SK-N-MC (cell line): Measurements from ENCODE around the gene LRIG1.

Experiments
- DNase-seq: peaks from one replicate; pipeline ENCODE4 v3.0.0-alpha.2; 2011; ENCODE audit warnings: low read depth, low spot score
- H3K27ac ChIP-seq: fragments of 200-600 bp; sonication (generic); 2 replicates; pipeline ENCODE4 v1.5.1; 2016; ENCODE audit warnings: mixed run types
- H3K36me3 ChIP-seq: fragments of 200-600 bp; sonication (generic); 2 replicates; pipeline ENCODE4 v1.6.1; 2017; ENCODE audit warnings: antibody characterized with exemption, low read length, mixed read lengths; ENCODE audit not compliant: insufficient read depth
- H3K4me3 ChIP-seq: fragments of 200-600 bp; sonication (generic); 2 replicates; pipeline ENCODE4 v1.5.1; 2016
- H3K9ac ChIP-seq: fragments of 200-600 bp; sonication (generic); 2 replicates; pipeline ENCODE4 v1.8.0; 2017; ENCODE audit warnings: mixed run types, mixed read lengths; ENCODE audit not compliant: insufficient read length
- H3K9me3 ChIP-seq: fragments of 200-600 bp; sonication (generic); 2 replicates; pipeline ENCODE4 v1.6.1; 2017; ENCODE audit warnings: low read depth, mild to moderate bottlenecking, antibody characterized with exemption, low read length, moderate library complexity, mixed read lengths
- EZH2 ChIP-seq: fragments of 200-600 bp; sonication (generic); IDR thresholded peaks from one replicate; pipeline ENCODE4 v1.6.1; 2017; ENCODE audit warnings: antibody characterized with exemption
- FOXP2 ChIP-seq: optimal IDR thresholded peaks from 2 replicates; pipeline ENCODE3; 2011; ENCODE audit warnings: mild to moderate bottlenecking, moderate library complexity; ENCODE audit not compliant: insufficient read depth; ENCODE audit errors: extremely low read length, control extremely low read depth
- POLR2AphosphoS5 ChIP-seq: IDR thresholded peaks from 2 replicates; pipeline ENCODE4 v1.6.1; 2012; ENCODE audit warnings: mild to moderate bottlenecking, low read depth, low read length, borderline replicate concordance

The LRIG1 gene

GRCh38 chr3:66386925-66387650, 113.7 kb downstream of the LRIG1 start:
- H3K9ac ChIP-seq = no peak overlapping the region
- H3K4me3 ChIP-seq = no peak overlapping the region
- no peak for TF ChIP-seq FOXP2
- TF ChIP-seq POLR2AphosphoS5 = no peak
- no peak for TF ChIP-seq EZH2
- H3K27ac ChIP-seq = no peak overlapping the region
- DNase-seq = no peak
- H3K36me3 ChIP-seq = peaks cover 31% of the 10 kb centered on the region; the same call in 1 of the 2 replicates
- no peaks in the 10 kb centered on the region for H3K9me3 ChIP-seq

- DNase-seq = no peak
- no peak overlapping the region for H3K27ac ChIP-seq
- H3K4me3 ChIP-seq = no peak overlapping the region
- no peak overlapping the region for H3K9ac ChIP-seq
- no peaks in the 10 kb centered on the region for H3K9me3 ChIP-seq
- peaks cover 35% of the 10 kb centered on the region; the same call in 1 of the 2 replicates for H3K36me3 ChIP-seq
- no peak for TF ChIP-seq FOXP2
- no peak for TF ChIP-seq EZH2
- no peak for TF ChIP-seq POLR2AphosphoS5
These were observed 114.6 kb downstream of the LRIG1 start for GRCh38 chr3:66386011-66386924.

GRCh38 chr3:66385066-66385465, 115.8 kb downstream of the LRIG1 start:
- H3K9me3 ChIP-seq = no peaks in the 10 kb centered on the region
- TF ChIP-seq EZH2 = no peak
- no peak for TF ChIP-seq FOXP2
- no peak for TF ChIP-seq POLR2AphosphoS5
- H3K4me3 ChIP-seq = no peak overlapping the region
- H3K27ac ChIP-seq = no peak overlapping the region
- no peak for DNase-seq
- H3K36me3 ChIP-seq = peaks cover 35% of the 10 kb centered on the region; the same call in 1 of the 2 replicates
- no peak overlapping the region for H3K9ac ChIP-seq

GRCh38 chr3:66383998-66384745, 116.7 kb downstream of the LRIG1 start:
- Histone ChIP-seq H3K4me3 (no peak overlapping the region), H3K9me3 (no peaks in the 10 kb centered on the region), H3K27ac (no peak overlapping the region), H3K36me3 (peaks cover 39% of the 10 kb centered on the region; the same call in 1 of the 2 replicates), H3K9ac (no peak overlapping the region)
- no peak for TF ChIP-seq FOXP2
- TF ChIP-seq EZH2 = no peak
- TF ChIP-seq POLR2AphosphoS5 = no peak
- no peak for DNase-seq

- Histone ChIP-seq H3K27ac (no peak overlapping the region), H3K4me3 (no peak overlapping the region), H3K36me3 (peaks cover 42% of the 10 kb centered on the region; the same call in 1 of the 2 replicates), H3K9ac (no peak overlapping the region), H3K9me3 (no peaks in the 10 kb centered on the region)
- TF ChIP-seq FOXP2 (no peak), POLR2AphosphoS5 (no peak), EZH2 (no peak)
- no peak for DNase-seq
These were observed 117.8 kb downstream of the LRIG1 start for GRCh38 chr3:66383023-66383422.

GRCh38 chr3:66382142-66382541, 118.7 kb downstream of the LRIG1 start:
- no peak for TF ChIP-seq EZH2
- no peak for TF ChIP-seq FOXP2
- TF ChIP-seq POLR2AphosphoS5 = no peak
- Histone ChIP-seq H3K4me3 (no peak overlapping the region), H3K36me3 (peaks cover 43% of the 10 kb centered on the region; the same call in 1 of the 2 replicates), H3K9me3 (no peaks in the 10 kb centered on the region), H3K27ac (no peak overlapping the region), H3K9ac (no peak overlapping the region)
- DNase-seq = no peak

- no peak overlapping the region for H3K4me3 ChIP-seq
- no peak overlapping the region for H3K27ac ChIP-seq
- peaks cover 39% of the 10 kb centered on the region; the same call in 1 of the 2 replicates for H3K36me3 ChIP-seq
- TF ChIP-seq POLR2AphosphoS5 = no peak
- no peak for TF ChIP-seq EZH2
- TF ChIP-seq FOXP2 = no peak
- H3K9ac ChIP-seq = no peak overlapping the region
- H3K9me3 ChIP-seq = no peaks in the 10 kb centered on the region
- no peak for DNase-seq
These were observed 119.2 kb downstream of the LRIG1 start for GRCh38 chr3:66381626-66382025.
